Upper lobe of left lung (tissue), 4 donors: ENCODE results near the gene DGKI.

ENCODE experiments used
- POLR2AphosphoS5 ChIP-seq, 2 donors: sonication (generic); formaldehyde crosslinking; IDR thresholded peaks; one replicate each; pipeline ENCODE4 v1.5.1; 2017; ENCODE audit warnings: antibody characterized with exemption in 2 of 2
- TF ChIP-seq, protein P1 (sequence below), 6 experiments: fragments of 450-650 bp in 4 of 6; fragments of 200-600 bp in 2 of 6; sonication (generic) in 2 of 6; IDR thresholded peaks; one replicate each; pipeline ENCODE4 v1.5.1; 2016 to 2019; ENCODE audit warnings: antibody characterized with exemption in 6 of 6

DNA sequence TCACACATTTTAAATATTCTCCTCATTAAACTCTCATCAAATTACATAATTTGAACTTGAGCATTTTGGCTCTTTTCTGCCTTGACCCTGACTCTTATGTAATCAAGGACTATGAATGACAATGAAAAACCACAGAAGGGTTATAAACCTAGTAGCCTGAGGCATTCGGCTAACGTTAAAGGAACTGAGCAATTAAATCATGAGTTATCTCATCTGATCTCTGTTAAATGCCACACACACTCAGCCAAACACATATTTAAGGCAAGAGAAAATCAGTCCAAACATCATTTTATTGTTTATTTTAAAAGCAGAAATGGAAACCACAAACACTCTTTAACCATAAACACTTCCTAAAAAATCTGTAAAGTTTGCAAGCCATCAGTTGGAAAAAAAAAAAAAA lies 204.3 kb downstream of the DGKI start:
- TF ChIP-seq, protein P1, sequence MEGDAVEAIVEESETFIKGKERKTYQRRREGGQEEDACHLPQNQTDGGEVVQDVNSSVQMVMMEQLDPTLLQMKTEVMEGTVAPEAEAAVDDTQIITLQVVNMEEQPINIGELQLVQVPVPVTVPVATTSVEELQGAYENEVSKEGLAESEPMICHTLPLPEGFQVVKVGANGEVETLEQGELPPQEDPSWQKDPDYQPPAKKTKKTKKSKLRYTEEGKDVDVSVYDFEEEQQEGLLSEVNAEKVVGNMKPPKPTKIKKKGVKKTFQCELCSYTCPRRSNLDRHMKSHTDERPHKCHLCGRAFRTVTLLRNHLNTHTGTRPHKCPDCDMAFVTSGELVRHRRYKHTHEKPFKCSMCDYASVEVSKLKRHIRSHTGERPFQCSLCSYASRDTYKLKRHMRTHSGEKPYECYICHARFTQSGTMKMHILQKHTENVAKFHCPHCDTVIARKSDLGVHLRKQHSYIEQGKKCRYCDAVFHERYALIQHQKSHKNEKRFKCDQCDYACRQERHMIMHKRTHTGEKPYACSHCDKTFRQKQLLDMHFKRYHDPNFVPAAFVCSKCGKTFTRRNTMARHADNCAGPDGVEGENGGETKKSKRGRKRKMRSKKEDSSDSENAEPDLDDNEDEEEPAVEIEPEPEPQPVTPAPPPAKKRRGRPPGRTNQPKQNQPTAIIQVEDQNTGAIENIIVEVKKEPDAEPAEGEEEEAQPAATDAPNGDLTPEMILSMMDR (IDR thresholded peaks at IDR 0.05) = no peak
- TF ChIP-seq POLR2AphosphoS5 (IDR thresholded peaks at IDR 0.05) = no peak
